ENCODE data around the gene PLCB1.
"Not testable (repeated sequence)": the region's sequence is repeated elsewhere in the genome, so short reads cannot be mapped to it uniquely, and the experiment has no call there.

PLCB1 gene

GRCh38 chr20:8457978-8458377, 325.9 kb downstream of the PLCB1 start:
- peak in 1 of 2 donors; percentile 4 for DNase-seq

DNA sequence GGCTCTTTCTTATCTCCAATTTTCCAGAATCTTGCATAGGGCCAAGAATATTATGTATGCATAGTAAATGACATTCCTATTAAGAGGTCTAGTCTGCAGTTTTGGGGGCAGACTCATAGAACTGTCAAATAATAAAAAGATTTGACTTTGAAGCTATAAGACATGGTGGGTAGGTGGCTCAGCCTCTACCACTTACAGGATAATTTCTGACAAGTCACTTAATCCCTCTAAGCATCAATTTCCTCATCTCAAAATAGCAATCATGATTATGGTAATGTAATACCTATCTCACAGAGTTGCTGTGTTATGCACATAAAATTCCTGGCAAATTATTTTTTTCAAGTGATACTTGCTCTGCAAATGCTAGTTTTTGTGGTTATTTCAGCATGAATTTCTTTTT, 329.1 kb downstream of the PLCB1 start:
- DNase-seq, result no peak

DNA sequence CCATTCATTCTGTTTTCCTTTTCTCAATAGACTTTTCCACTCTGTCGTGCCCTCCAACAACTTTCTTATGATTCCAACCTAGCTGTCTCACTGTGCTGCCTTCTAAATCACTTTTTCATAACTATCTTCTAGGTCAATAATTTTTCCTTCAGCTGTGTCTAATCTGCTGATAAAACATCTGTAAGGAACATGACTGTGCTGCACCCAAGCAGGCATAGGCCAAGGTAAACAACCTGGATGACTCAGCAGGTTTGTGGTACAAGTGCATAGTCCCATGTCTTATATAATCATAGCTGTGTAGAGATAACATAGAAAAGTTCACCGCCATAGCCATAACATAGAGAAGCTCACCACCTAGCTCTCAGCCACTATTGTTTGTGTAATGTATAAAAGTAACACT, 332.3 kb downstream of the PLCB1 start:
- no peak for DNase-seq

- not testable (repeated sequence) for DNase-seq
These were observed 334.7 kb downstream of the PLCB1 start for GRCh38 chr20:8466781-8467180.

DNA sequence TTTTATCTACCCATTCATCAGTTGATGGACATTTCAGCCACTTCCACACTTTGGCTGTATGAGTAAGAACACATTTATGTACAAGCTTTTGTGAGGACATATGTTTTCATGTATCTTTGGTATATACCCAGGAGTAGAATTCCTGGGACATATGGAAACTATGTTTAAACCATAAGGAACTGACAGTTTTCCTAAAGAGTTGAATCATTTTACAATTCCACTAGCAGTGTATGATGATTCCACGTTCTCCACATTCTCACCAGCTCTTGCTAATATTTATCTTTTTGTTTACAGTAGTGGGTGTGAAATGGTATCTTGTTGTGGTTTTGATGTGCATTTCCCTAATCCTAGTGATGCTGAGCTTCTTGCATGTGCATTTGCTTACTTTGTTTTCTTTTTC, 338.1 kb downstream of the PLCB1 start:
- DNase-seq, result no peak

DNA sequence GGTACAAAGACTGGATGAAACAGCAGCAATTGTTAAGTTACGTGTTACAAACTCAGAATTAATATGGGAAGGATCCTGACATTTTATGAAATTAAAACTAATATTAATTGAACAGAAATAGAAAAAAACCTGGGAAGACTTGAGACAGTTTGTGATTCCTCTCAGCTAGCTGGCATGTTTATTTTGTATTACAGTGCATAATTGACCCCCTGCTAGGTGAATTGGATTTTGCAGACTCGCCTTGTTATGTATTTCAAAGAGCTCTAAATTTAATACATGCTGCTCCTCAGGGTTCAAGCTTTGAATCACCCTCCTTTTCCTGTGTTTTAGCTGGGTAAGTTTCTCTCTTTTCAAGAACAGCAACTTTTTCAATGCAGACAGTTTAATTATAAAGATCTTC, 339.4 kb downstream of the PLCB1 start:
- DNase-seq, result no peak

GRCh38 chr20:8473459-8473858, 341.4 kb downstream of the PLCB1 start:
- DNase-seq, result no peak

DNA sequence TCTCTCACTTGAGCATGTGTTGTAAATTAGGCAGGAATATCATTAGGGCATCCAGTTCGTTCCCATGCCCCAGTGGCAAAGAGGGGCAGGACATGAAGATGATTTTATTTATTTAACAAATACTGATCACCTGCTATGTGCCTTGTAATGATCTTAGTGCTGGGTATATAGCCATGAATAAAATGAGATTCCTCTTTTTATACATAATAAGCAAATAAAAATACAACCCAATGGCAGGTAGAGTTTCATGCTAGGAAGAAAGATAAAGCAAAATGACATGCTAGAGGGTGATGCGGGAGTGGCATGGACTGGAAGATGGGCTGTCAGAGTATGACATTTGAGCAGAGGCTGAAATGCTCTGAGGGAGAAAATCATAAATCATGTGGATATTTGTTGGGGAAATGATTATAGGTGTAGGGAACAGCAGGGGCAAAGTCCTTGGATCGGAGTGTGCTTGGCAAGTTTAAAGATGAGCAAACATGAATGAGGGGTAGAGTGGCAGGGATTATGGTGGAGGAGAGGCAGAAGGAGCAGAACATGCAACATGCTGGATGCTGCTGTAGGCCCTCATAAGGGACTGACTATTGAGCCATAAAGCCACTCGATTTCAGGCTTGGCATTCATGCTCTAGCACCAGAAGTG, 342.1 kb downstream of the PLCB1 start:
- no peak for DNase-seq

GRCh38 chr20:8476021-8476420, 344.0 kb downstream of the PLCB1 start:
- no peak for DNase-seq

DNA sequence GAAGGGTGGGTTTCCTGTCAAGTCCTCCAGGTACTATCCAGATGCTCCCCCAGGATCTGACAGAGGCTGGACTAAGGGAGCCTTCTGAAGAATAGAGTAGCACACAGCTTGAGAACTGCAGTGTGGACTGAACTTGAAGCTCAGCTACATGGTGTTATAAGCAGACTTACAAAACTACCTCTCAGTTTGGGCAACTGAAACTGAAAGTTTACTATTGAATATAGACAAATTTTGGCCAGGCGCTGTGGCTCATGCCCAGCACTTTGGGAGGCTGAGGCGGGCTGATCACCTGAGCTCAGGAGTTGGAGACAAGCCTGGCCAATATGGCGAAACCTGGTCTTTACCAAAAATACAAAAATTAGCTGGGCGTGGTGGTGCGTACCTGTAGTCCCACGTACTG, 348.5 kb downstream of the PLCB1 start:
- DNase-seq, result no peak

DNA sequence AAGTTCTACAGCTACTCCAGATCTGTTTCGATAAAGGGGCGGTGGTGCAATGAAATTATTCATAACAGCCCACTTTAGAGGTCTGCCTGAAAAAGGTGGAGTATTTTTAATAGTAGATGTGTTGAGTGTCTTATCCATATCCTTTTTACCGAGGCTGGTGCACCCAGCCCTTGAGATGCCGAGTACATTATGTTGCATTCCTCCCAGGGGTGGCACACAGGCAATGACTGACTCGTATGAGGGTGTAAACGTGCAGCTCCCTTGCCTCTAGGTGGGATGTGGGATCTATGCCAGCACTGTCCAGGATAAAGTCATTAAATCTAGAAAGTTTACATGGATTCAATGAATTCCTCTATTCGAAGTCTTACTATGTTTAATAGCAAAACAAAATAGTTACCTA, 355.6 kb downstream of the PLCB1 start:
- DNase-seq, result no peak

DNA sequence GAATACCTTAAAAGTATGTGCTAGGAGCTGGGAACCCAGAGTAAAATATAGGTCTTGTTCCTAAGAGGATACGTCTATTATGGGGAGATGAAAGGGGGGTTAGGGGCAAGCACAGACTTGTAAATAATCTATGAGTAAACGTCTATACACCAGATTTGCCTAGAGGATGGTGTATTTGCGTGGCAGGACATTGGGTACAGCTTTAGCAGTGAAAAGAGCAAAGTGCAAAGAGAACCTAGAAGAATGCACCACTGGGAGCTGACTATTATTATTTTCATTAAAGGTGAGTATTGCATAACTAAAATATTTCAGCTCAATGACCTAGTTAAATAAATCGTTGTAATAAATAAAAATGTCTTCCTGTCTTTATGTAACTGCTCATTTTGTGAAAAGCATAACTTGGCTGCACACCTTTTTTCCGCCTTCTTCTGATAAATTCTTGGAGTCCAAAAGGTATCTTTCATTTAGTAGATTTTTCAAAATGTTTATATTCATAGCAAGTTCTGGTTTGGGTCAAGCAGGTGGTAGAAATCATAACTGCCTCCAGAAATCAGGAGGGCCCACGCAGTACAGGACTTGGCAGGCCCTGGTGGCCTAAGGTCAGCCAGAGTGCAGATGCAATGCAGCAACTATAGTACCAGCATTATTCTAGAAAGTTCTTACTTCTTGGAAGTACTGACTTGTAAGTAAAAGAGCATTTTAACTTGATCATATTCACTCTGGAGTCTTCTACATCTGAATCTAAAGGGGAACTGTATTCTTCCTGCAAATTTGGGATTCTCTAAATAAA, 357.2 kb downstream of the PLCB1 start:
- no peak for DNase-seq

DNA sequence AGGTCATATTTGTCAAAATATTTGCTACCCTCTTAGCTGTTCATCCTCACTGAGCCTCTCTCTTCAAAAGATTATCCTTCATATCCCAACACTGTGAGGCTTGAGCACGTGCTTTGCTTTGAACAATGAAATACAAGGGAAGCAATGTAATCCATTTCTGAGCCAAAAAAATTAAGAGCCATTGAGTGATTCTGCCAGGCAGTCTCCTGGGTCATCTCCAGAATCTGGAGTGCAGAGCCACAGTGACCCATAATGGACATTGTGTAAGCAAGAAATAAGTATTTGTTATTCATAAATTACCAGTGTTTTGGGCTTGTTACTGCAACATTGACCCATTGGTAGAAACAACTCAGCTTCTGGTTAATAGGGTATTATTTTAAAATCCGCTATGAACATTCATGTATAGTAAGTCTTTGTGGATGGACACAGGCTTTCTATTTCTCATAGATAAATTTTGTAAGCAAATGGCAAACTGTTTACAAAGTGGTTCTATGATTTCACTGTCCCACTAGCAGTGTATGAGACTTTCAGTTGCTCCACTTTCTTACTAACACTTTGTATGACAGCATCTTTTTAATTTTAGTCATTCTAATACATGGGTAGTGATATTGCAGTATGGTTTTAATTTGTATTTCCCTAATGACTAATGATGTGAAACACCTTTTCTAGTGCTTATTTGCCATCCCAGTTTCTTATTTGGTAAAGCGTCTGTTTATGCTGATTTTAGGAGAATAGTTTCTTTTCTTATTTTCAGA, 358.2 kb downstream of the PLCB1 start:
- DNase-seq, result no peak

- no peak for DNase-seq
These were observed 360.1 kb downstream of the PLCB1 start for GRCh38 chr20:8492173-8492572.

- no peak for DNase-seq
These were observed 366.5 kb downstream of the PLCB1 start for GRCh38 chr20:8498571-8498970.

GRCh38 chr20:8504030-8504429, 372.0 kb downstream of the PLCB1 start:
- no peak for DNase-seq

DNA sequence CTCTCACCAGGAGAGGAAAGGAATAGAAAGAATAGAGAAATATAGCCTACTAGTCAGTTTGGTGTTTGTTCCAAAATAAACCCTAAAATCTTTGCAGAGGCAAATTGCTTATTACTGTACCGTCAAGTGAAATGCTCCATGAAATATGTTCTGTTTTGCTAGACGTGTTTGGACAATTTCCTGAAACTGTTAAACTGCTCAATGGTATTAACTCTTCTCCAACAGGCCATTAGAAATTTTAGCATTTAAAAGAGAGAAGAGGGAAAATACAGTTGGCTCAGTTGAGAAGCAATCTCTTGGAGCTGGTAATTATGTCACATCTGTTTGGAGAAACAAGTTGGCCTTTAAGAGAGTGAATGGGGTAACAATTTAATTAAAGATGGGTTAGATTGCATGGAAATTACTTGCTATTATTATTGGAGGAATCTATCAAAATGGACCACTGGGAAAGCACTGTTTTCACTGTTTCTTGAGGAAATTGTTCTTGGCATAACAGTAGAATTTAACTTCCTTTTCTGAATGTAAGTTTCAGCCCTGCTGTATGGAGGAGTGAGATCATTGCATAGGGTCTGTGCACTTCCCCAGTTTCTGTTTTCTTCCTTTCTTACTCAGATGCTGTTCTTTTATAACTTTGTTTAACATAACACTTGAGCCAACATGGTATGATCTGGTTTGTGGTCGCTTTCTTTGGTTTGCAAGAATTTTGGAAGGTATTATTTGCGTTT, 373.6 kb downstream of the PLCB1 start:
- DNase-seq, result no peak

DNA sequence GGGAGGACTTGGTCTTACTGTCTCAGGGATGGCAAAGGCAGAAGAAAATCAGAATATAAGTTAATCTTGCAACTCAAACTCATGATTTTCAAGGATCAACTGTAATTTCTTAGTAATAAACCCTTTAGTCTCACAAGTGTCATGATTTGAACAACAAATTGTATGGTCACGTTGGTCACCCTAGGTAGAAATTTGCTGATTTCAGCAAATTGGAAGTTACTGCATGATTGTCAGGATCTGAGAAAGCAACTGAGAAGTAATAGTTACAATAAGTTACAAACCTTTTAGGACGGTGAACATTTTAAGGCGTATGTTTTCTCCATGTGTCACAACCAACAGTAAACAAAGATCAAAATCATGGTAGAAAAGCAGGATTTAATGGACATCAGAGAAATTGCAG, 375.2 kb downstream of the PLCB1 start:
- DNase-seq, result no peak

DNA sequence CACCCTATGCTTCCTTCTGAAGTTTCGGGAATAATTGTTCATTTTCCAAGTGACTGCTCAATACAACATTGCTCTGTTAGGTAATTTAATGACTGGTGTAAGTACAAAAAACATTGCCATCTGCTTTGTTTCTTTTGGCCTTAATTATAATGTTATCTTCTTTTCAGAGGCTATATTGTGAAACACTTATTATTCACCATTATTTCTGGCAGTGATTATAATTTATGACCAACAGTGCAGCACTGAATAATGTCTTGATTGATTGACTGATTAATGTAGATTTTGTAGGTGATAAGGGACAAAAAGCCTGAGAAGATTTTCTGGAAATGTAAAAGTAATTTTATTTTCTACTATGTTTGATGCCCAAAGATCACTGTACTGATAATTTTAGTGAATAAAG, 377.7 kb downstream of the PLCB1 start:
- DNase-seq, result no peak

DNA sequence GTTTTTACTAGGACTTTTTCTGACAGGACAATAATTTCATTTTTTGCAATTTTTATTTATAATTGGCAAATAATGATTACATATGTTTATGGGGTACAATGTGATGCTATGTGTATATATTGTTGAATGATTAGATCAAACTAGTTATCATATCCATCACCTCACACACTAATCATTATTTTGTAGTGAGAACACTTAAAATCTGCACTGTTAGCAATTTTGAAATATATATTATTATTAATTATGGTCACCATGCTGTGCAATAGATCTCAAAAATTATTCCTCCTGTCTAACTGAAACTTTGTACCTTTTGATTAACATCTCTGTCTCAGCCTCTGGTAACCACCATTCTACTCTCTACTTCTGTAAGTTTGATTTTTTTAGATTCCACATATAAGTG, 378.7 kb downstream of the PLCB1 start:
- DNase-seq, result no peak

DNA sequence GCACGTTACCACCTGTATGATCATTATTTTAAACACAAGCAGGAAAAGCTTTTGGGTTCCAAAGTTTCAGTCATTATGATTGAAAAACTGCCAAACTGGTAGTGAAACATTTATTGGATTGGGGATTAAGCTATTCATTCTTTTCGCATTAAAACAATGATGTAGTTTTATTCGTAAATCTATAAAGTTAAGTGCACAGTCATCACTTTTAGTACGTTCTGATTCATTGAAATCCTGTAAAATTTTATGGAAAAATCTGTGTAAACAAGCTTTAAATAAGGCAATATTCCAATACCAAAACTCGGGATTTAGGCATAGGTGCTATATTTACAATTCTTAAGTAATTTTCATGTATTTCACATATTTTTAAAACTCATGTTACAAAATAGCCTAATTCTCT, 379.9 kb downstream of the PLCB1 start:
- DNase-seq, result no peak

- DNase-seq, result no peak
These were observed 383.9 kb downstream of the PLCB1 start for GRCh38 chr20:8515810-8516435.

DNA sequence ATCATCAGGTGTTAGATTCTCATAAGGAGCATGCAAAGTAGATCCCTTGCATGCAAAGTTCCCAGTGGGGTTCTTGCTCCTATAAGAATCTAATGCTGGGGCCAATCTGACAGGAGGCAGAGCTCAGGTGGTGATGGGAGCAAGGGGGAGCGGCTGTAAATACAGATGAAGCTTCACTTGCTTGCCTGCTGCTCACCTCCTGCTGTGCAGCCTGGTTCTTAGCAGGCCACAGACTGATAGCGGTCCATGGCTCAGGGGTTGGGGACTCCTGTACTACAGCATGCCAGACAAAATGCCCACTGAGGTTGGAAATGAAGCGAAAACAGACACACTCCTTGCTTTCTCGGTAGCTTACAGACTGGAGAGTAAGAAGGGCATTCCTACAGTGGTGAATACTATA, 386.8 kb downstream of the PLCB1 start:
- DNase-seq, result no peak

All from CD4-positive, alpha-beta T cell treated with Interferon alpha-2 for 1 hour (primary cell).